GM19324 (cell line): ENCODE results near the gene OR5B17.
"Not testable (repeated sequence)": the region's sequence is repeated elsewhere in the genome, so short reads cannot be mapped to it uniquely, and the experiment has no call there.

Experiments used
- ATAC-seq: cut with Tn5 transposase; IDR thresholded peaks from one replicate; pipeline ENCODE4 v1.9.1; 2021; ENCODE audit warnings: mild to moderate bottlenecking, moderate library complexity; ENCODE audit not compliant: unreplicated experiment, low FRiP score

The OR5B17 gene

DNA sequence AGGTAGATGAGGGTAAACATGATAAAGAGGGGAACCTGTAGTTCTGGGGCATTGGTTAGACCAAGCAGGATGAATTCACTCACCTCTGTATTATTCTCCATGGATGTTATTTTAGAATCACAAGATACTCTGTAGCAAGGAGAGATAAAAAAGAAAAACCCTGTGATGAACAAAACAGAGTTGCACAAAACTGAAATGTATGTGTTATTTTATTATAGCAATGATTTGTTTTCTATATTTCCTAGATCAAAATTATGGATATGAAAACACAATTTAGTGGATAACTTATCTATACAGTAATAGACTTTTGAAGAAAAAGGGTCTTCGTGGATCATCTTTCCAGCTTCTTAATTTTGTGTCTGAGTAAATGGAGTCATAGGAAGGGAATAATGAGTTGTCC, at the start of gene OR5B17:
Gene OR5B17 (minus strand): TSS at position 101 of the 400 bp plus-strand sequence. CDS start 0 bp downstream, at position 101.
- ATAC-seq = no peak

DNA sequence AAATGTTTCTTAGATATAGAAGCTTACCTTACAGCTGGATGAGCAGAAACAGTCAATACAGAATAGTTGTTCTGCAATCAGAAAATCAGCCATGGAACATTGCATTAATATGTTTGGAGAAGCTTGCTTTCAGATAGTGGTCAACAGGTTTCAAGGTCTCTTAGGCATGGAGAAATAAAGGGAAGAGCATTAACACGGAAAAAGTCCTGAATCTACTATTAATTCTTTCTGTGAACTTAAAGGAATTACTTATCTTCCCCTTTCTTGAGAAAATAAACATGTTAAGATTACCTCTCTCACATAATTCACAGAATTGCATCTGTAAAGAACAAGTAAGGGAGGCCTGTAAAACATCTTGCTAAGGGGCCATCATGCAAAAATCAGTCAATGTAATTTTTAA, 47.9 kb upstream of the OR5B17 start, which contains the start of gene OR5B3:
Gene OR5B3 (minus strand): TSS at position 101 of the 400 bp plus-strand sequence. CDS start 3,465 bp downstream, outside the sequence.
- ATAC-seq = no peak

DNA sequence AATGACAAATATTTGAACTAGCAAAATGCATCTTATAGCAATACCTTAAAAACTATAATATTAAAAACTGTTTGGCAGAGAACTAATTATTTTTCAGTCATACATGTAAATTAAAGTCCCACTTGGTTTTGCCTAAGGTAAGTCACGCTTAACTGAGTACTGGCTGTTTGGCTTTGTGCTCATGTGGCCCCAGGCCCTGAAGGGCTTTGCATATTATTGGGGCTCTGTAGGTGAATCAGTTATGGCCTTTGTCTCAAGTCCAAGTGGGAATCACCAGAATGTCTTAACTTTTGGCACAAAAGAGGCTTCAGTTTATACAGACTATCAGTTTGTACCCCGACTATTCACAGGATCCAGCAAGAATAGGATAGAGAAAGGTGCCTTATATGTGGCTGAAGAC, 40.8 kb upstream of the OR5B17 start:
- ATAC-seq = not testable (repeated sequence)

DNA sequence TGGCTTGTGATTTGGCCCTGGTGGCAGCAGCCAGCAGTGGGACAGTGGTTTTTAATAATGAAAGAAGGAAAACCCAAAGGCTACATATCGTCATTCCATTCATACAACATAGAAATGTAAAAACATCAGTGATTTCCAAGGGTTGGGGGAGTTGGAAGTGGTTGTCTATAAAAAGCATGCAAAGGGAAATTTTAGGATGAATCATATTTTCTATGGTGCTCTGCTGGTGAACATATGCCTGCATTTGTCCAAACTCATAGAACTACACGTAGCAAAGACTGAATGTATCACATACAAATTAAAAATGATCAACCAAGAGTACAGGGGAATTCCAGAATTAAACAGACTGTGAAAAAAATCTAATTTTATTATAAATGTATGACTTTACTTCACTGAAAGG, 36.7 kb upstream of the OR5B17 start:
- ATAC-seq = no peak

DNA sequence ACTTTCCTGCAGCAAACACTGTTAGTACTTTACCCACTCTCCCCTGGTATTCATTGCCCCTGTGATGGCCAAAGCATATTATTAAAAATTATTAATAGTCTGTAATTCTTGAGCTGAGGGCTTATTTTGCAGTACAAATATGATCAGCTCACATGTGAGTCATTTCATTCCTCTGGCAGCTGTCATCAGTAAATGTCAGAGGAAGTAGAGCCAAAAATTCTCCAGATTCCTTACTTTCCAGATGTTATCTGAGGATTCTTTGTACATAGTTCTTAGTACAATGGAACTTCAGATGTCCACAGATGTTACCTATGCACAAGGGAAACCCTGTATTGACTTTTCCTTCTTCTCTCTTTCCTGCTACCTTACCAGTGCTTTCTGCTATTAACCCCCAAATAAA, 35.3 kb upstream of the OR5B17 start:
- ATAC-seq = no peak

DNA sequence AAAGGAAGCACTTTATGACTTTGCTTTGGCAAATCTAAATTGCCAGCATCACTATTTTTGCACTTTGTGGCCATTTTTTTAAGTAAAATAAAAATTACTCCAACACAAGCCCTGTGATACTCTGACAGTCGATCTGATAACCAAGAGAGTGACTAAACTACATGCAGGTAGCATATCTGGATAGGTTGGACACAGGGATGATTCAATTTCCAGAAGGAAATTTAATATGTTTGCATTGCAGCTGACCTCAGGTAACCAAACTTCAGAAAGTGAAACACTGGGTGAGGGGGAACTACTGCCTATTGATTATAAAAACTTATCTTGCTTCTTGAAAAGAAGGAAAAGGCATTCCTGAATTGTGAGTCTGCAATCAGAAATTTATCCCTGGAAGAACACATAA, 33.9 kb upstream of the OR5B17 start:
- no peak for ATAC-seq

DNA sequence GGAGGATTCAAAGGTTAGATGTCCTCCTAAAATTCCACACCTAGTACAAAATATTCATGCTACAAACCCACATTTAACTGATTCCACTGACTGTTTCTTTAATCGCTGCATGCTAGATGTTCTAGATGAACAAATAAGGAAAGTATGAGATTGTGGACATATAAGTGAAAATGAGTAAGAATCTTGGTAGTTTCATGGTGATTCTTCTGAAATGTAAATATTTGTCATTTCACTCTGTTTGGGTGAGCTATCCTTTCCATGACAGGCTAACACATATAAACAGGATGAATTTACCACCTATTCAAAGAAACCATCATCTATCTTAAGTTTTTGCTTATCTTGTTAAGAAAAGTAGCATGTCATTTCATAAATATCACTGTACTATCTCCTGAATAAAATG, 33.0 kb upstream of the OR5B17 start:
- ATAC-seq = no peak

DNA sequence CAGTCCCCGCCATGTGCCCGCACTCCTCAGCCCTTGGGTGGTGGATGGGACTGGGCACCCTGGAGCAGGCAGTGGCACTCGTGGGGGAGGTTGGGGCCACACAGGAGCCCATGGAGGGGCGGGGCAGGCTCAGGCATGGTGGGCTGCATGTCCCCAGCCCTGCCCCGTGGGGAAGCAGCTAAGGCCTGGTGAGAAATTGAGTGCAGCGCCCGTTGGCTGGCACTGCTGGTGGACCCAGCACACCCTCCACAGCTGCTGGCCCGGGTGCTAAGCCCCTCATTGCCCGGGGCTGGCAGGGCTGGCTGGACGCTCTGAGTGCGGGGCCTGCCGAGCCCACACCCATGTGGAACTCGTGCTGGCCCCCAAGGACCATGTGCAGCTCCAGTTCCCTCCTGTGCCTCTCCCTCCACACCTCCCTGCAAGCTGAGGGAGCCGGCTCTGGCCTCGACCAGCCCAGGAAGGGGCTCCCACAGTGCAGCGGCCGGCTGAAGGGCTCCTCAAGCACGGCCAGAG, 31.7 kb upstream of the OR5B17 start:
- no peak for ATAC-seq

DNA sequence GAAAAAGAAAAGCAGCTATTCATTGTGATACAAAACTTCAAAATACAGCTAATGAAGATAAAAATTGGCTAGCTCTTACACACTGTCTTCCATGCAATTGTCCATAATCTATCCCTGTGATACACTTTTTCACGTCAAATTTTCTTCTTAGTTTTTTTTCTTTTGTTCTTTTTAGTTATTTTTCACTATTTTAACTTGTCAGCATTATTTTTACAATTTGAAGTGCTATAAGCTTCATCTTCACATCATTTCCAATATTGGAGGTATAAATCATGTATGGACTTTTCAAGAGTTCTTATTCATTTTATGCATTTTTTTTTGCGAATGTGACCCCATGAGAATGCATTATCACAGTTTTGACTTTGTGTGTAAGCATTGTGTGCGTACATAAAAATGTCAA, 4.1 kb downstream of the OR5B17 start:
- no peak for ATAC-seq

DNA sequence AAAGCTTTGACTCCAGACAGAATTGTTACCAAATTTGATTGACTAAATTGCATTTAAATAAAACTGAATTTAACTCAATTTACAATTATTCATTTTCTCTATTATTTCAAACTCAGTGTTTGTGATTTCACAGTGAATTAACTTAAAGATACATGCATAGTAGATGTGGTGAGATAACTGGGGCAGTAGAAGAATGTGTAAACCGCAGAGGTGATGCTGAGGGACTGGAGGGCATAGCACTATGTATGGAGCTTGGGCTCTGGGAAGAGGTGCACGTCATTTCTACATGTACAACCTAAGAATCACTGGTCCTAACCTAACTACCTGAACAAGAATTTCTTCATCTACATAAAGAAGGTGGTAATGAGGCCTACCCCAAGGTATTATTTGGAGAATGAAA, 13.7 kb downstream of the OR5B17 start:
- no peak for ATAC-seq

DNA sequence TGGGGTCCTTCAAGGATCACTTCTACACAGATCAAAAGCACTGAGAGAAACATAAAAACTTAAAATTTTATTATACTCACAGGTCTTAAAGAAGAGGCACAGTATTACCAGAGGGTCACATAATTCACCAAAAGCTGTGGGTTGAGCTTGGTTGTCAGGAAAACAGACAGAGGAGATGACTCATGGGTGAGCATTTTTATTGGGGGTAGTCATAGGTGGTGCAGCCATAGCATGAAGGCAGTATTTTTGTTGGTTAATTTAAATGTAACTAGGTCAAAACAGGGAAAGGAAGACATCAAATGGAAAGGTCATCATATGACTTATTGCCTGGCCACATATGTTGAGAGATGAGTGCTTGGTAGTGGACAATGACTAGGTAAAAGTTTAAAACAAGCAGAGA, 24.2 kb downstream of the OR5B17 start:
- ATAC-seq = no peak

DNA sequence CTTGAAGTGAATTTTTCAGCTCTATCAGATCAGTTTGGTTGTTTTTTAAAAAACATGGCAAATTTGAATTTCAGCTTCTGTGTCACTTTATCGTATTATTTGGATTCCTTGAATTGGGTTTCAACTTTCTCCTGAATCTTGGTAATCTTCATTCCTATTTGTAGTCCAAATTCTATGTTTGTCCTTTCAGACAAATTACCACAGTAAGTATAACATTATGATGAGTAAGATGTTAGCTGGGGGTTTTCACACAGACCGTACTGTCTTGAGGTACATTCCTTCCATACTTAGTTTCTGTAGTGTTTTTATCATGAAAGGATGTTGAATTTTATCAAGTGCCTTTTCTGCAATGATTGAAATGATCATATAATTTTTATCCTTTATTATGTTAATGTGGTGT, 28.0 kb downstream of the OR5B17 start:
- no peak for ATAC-seq

DNA sequence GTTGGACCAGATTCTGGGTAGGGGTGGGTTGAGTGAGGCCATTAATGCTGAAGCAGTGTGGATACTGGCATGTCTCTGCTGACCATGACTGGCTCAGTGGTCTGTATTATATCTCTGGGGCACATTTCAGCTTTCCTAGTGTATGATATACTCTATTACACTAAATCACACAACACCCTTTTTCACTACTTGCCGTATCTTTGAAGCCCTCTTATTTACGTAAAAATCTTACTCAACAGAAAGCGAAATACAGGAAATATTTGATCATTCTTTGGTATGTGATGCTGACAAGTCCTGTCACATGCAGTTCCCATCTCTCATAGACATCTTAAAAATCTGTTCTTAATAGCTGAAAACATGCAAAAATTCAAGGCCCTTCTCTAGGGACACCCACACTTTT, 40.3 kb downstream of the OR5B17 start:
- no peak for ATAC-seq

DNA sequence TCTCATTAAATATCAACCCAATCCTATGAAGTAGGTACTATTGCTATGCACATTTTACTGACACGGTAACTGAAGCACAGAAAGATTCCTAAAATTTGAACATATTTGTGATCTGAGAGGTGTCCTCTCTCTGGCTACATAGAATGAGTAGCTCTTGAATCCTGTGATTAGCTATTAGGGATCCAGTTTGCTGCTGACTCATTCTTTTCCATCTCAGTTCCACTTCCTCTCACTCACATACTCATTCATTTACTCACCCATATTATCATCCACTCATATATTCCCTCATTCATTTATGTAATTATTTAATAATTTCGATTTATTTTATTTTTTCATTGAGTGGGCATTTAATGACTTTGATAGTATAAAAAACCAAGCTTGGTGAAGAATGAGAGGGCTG, 42.7 kb downstream of the OR5B17 start:
- ATAC-seq = no peak
